K562 (cell line): ENCODE measurements around the gene ST3GAL3. TPM values are rescaled to one million over a fixed set of nuclear protein-coding genes. Genes with fewer than 3 reads are reported as not detected.
A peak's percentile ranks its signal among the peaks of the same experiment; 100 is the strongest.

ENCODE experiments used
- CAMTA2 ChIP-seq: fragments of 250-450 bp; sonication (Bioruptor Pico); conservative IDR thresholded peaks from 2 replicates; pipeline ENCODE4 v1.5.1; 2022
- CBFB ChIP-seq: sonication (generic); formaldehyde crosslinking; IDR thresholded peaks from 2 replicates; pipeline ENCODE4 v1.4.0; 2020; ENCODE audit warnings: mild to moderate bottlenecking, missing genetic modification reagents
- CREB5 ChIP-seq: fragments of 250-450 bp; sonication (Bioruptor Pico); IDR thresholded peaks from 2 replicates; pipeline ENCODE4 v1.5.0; 2020; ENCODE audit warnings: mild to moderate bottlenecking
- DDX20 ChIP-seq: fragments of 450-650 bp; IDR thresholded peaks from 2 replicates; pipeline ENCODE4 v1.6.1; 2016; ENCODE audit warnings: missing genetic modification characterization, low read depth, mild to moderate bottlenecking, missing compliant biosample characterization, moderate library complexity
- E2F6 ChIP-seq, 2 experiments: IDR thresholded peaks; 2 replicates each; pipeline ENCODE4 v1.6.1; 2011; ENCODE audit warnings: borderline replicate concordance in 1 of 2, control low read depth in 1 of 2, low read depth in 1 of 2, low read length in 1 of 2, mild to moderate bottlenecking in 1 of 2, mixed read lengths in 1 of 2, moderate library complexity in 1 of 2; ENCODE audit not compliant: insufficient read depth in 1 of 2, insufficient read length in 1 of 2, poor library complexity in 1 of 2, severe bottlenecking in 1 of 2; ENCODE audit errors: extremely low read depth in 1 of 2
- HNRNPUL1 ChIP-seq: fragments of 200-400 bp; formaldehyde crosslinking; IDR thresholded peaks from 2 replicates; pipeline ENCODE4 v1.6.1; 2017; ENCODE audit warnings: low read length
- MAZ ChIP-seq, 2 experiments: fragments of 450-650 bp in 1 of 2; sonication (generic) in 1 of 2; formaldehyde crosslinking; IDR thresholded peaks in 1 of 2; conservative IDR thresholded peaks in 1 of 2; 2 replicates each; pipeline versions ENCODE4 v1.4.0 to v1.5.0; 2020; ENCODE audit warnings: mild to moderate bottlenecking in 1 of 2, missing genetic modification reagents in 1 of 2
- MEF2D ChIP-seq: conservative IDR thresholded peaks from 2 replicates; pipeline ENCODE4 v1.6.1; 2016; ENCODE audit warnings: low read depth, missing genetic modification characterization, missing compliant biosample characterization
- PHF8 ChIP-seq: fragments of 200-600 bp; sonication (generic); IDR thresholded peaks from 2 replicates; pipeline ENCODE4 v1.6.1; 2012; ENCODE audit warnings: mixed run types, mild to moderate bottlenecking, inconsistent platforms, low read length, moderate library complexity, borderline replicate concordance
- SMAD3 ChIP-seq: fragments of 450-650 bp; formaldehyde crosslinking; conservative IDR thresholded peaks from 2 replicates; pipeline ENCODE4 v1.4.0; 2020; ENCODE audit warnings: mild to moderate bottlenecking
- TFE3 ChIP-seq: fragments of 450-650 bp; formaldehyde crosslinking; IDR thresholded peaks from 2 replicates; pipeline ENCODE4 v1.4.0; 2020; ENCODE audit warnings: mild to moderate bottlenecking, mixed read lengths
- ZBTB1 ChIP-seq: sonication (generic); formaldehyde crosslinking; IDR thresholded peaks from 2 replicates; pipeline ENCODE4 v1.8.1; 2023; ENCODE audit warnings: missing genetic modification reagents, low read depth, mild to moderate bottlenecking, borderline replicate concordance
- ZBTB43 ChIP-seq: sonication (generic); formaldehyde crosslinking; IDR thresholded peaks from 2 replicates; pipeline ENCODE4 v1.8.0; 2023; ENCODE audit warnings: mild to moderate bottlenecking, missing genetic modification reagents
- ZBTB5 ChIP-seq: fragments of 450-650 bp; IDR thresholded peaks from 2 replicates; pipeline ENCODE4 v1.6.1; 2017; ENCODE audit warnings: antibody characterized with exemption
- ZKSCAN3 ChIP-seq: fragments of 250-450 bp; sonication (Bioruptor Pico); IDR thresholded peaks from 2 replicates; pipeline ENCODE4 v1.4.0; 2020
- ZNF24 ChIP-seq: fragments of 450-650 bp; IDR thresholded peaks from 2 replicates; pipeline ENCODE4 v1.6.1; 2016
- ZNF512 ChIP-seq: IDR thresholded peaks from 2 replicates; pipeline ENCODE4 v1.6.1; 2016; ENCODE audit warnings: missing genetic modification characterization, missing compliant biosample characterization
- polyA plus RNA-seq, 8 experiments: library from polyadenylated mRNA; depleted of rRNA in 4 of 8; stranded (reverse) in 5 of 8; unstranded in 3 of 8; fragments of >200 nt; fragmentation: Nextera tagmentation in 2 of 8; fragmentation: Illumina TruSeq in 1 of 8; extraction: Ambion mirVana in 2 of 8; extraction: Trizol in 1 of 8; gene quantifications; 2 replicates each; pipeline versions ENCODE4 v1.2.1 to v1.2.3, GENCODE V29; 2011 to 2014; ENCODE audit warnings: inconsistent platforms in 1 of 8, missing spikeins in 1 of 8
- total RNA-seq, 7 experiments: library from RNA; depleted of rRNA in 6 of 7; stranded (reverse); fragments of >200 nt in 6 of 7; fragmentation: Illumina TruSeq in 2 of 7; extraction: Trizol in 2 of 7; gene quantifications; 2 replicates each; pipeline versions ENCODE4 v1.2.1 to v1.2.3, GENCODE V29; 2011 to 2021; ENCODE audit warnings: low replicate concordance in 1 of 7

The ST3GAL3 gene
- total and polyA plus RNA-seq, 9 of the 15 experiments (the other 6 are each of a cell fraction or from before 2014, with no cell fraction given): 1.2 to 18.9 (median 11.0) TPM

- no peak for TF ChIP-seq ZNF512 (tag)
- TF ChIP-seq CAMTA2 (CRISPR knock-in tag): no peak
- TF ChIP-seq ZBTB1 (CRISPR knock-in tag): peak; percentile 46; the same call in 1 of the 2 replicates
- no peak for TF ChIP-seq ZKSCAN3 (CRISPR knock-in tag)
- no peak for TF ChIP-seq CREB5 (CRISPR knock-in tag)
- TF ChIP-seq PHF8: 0 out of 2 replicates have a peak, but pooled peaks have one; percentile 19
- peak; percentile 80 to 81 for TF ChIP-seq E2F6 (IDR thresholded peaks at IDR 0.05; ENCODE audit: borderline replicate concordance in 1 of 2, extremely low read depth in 1 of 2, insufficient read depth in 1 of 2, insufficient read length in 1 of 2, low read depth in 1 of 2, low read length in 1 of 2, poor library complexity in 1 of 2, severe bottlenecking in 1 of 2)
- TF ChIP-seq ZNF24: no peak
- TF ChIP-seq DDX20 (tag): no peak
- TF ChIP-seq HNRNPUL1: no peak
- 0 out of 2 replicates have a peak, but pooled peaks have one; percentile 84 for TF ChIP-seq CBFB
- no peak for TF ChIP-seq MEF2D (tag)
- TF ChIP-seq SMAD3 (CRISPR knock-in tag): no peak
- no peak for TF ChIP-seq ZBTB43
- no peak for TF ChIP-seq ZBTB5
- no peak for TF ChIP-seq TFE3 (CRISPR knock-in tag)
- TF ChIP-seq MAZ (CRISPR knock-in tag; conservative IDR thresholded peaks at IDR 0.05 in 1 of 2, IDR thresholded peaks at IDR 0.05 in 1 of 2): 0 out of 4 replicates have a peak, but pooled peaks of 1 of the 2 experiments have one; percentile 16
Measured at GRCh38 chr1:43979528-43980254, 272.4 kb downstream of the ST3GAL3 start (continued).
